SK-N-SH treated with all-trans-retinoic acid at 6 μM for 48 hours (cell line): Measurements from ENCODE around the gene RSPRY1.

Experiments used
- BACH2 ChIP-seq: fragments of 250-450 bp; sonication (Bioruptor Pico); IDR thresholded peaks from 2 replicates; pipeline ENCODE4 v1.9.0; 2021; ENCODE audit warnings: mild to moderate bottlenecking, borderline replicate concordance
- OSR1 ChIP-seq: fragments of 250-450 bp; sonication (Bioruptor Pico); IDR thresholded peaks from 2 replicates; pipeline ENCODE4 v1.8.0; 2022; ENCODE audit warnings: moderate library complexity, mild to moderate bottlenecking, inconsistent platforms
- PATZ1 ChIP-seq: fragments of 250-450 bp; sonication (Bioruptor Pico); IDR thresholded peaks from 2 replicates; pipeline ENCODE4 v1.8.0; 2020; ENCODE audit warnings: mild to moderate bottlenecking, moderate library complexity, borderline replicate concordance
- SNAI2 ChIP-seq: fragments of 250-450 bp; sonication (Bioruptor Pico); IDR thresholded peaks from 2 replicates; pipeline ENCODE4 v1.5.0; 2020; ENCODE audit warnings: mild to moderate bottlenecking, moderate library complexity
- TOX ChIP-seq: fragments of 250-450 bp; sonication (Bioruptor Pico); IDR thresholded peaks from 2 replicates; pipeline ENCODE4 v1.8.0; 2021; ENCODE audit warnings: mild to moderate bottlenecking, moderate library complexity, borderline replicate concordance
- ZC3H10 ChIP-seq: fragments of 250-450 bp; sonication (Bioruptor Pico); IDR thresholded peaks from 2 replicates; pipeline ENCODE4 v1.5.1; 2021; ENCODE audit warnings: mild to moderate bottlenecking, moderate library complexity
- ZFP3 ChIP-seq: fragments of 250-450 bp; sonication (Bioruptor Pico); IDR thresholded peaks from 2 replicates; pipeline ENCODE4 v1.5.0; 2020; ENCODE audit warnings: mild to moderate bottlenecking, moderate library complexity

GRCh38 chr16:57145046-57146021 is 40.8 kb upstream of the RSPRY1 start:
- TF ChIP-seq OSR1: no peak
- TF ChIP-seq PATZ1 (CRISPR knock-in tag): no peak
- TF ChIP-seq SNAI2: no peak
- no peak for TF ChIP-seq BACH2 (CRISPR knock-in tag)
- TF ChIP-seq ZC3H10 (CRISPR knock-in tag): no peak
- TF ChIP-seq TOX (CRISPR knock-in tag): no peak
- no peak for TF ChIP-seq ZFP3 (CRISPR knock-in tag)
